Sigmoid colon (tissue), 7 donors: ENCODE measurements around the gene PRDM13. TPM values are rescaled to one million over a fixed set of nuclear protein-coding genes. Genes with fewer than 3 reads are reported as not detected.

Experiments used
- DNase-seq: peaks from one replicate; pipeline ENCODE4 v3.0.0-alpha.2; 2019
- H3K27ac ChIP-seq, 4 donors: fragments of 200-600 bp; sonication (generic); one replicate each; pipeline ENCODE4 v1.5.1; 2016 to 2019; ENCODE audit warnings: mild to moderate bottlenecking in 1 of 4
- H3K27me3 ChIP-seq, 3 donors: fragments of 200-600 bp; sonication (generic); one replicate each; pipeline ENCODE4 v1.5.1; 2019; ENCODE audit warnings: mild to moderate bottlenecking in 1 of 3
- H3K36me3 ChIP-seq, 4 donors: fragments of 200-600 bp; sonication (generic); one replicate each; pipeline ENCODE4 v1.5.1; 2016 to 2019
- H3K4me1 ChIP-seq, 4 donors: fragments of 200-600 bp; sonication (generic); one replicate each; pipeline ENCODE4 v1.5.1; 2017 to 2019
- H3K4me3 ChIP-seq, 4 donors: fragments of 200-600 bp; sonication (generic); one replicate each; pipeline ENCODE4 v1.5.1; 2017 to 2019; ENCODE audit warnings: mild to moderate bottlenecking in 2 of 4, moderate library complexity in 1 of 4
- H3K9me3 ChIP-seq, 4 donors: fragments of 200-600 bp in 3 of 4; sonication (generic) in 3 of 4; one replicate each; pipeline versions ENCODE4 v1.5.1 to v1.6.1; 2013 to 2019
- EP300 ChIP-seq, 4 donors: sonication (generic); formaldehyde crosslinking; IDR thresholded peaks; one replicate each; pipeline ENCODE4 v1.6.1; 2017; ENCODE audit warnings: antibody characterized with exemption in 4 of 4
- POLR2A ChIP-seq, 2 donors: fragments of 450-650 bp; IDR thresholded peaks; one replicate each; pipeline ENCODE4 v1.6.1; 2016; ENCODE audit warnings: antibody characterized with exemption in 2 of 2, mild to moderate bottlenecking in 2 of 2, moderate library complexity in 2 of 2
- POLR2AphosphoS5 ChIP-seq, 4 donors: sonication (generic); formaldehyde crosslinking; IDR thresholded peaks; one replicate each; pipeline ENCODE4 v1.6.1; 2017; ENCODE audit warnings: antibody characterized with exemption in 4 of 4
- WGBS, 2 donors: extraction: QIAGEN DNeasy Blood & Tissue Kit; methylation state at CpG; one replicate each; pipeline ENCODE4 v1.1.7; 2013; 5-methylcytosine and 5-hydroxymethylcytosine counted together
- intact Hi-C: fragments of 100-400 bp; cut with DNase I; formaldehyde crosslinking; loops from one replicate; pipeline ENCODE4 v1.15.1; 2023
- polyA plus RNA-seq, 3 donors: library from polyadenylated mRNA; stranded (reverse); fragments of 200-250 nt; gene quantifications; one replicate each; pipeline ENCODE4 v1.2.3, GENCODE V29; 2013
- total RNA-seq, 4 donors: library from RNA; depleted of rRNA; stranded (reverse); fragments of >200 nt; gene quantifications; one replicate each; pipeline ENCODE4 v1.1.0, GENCODE V29; 2016
- TF ChIP-seq, protein P1 (sequence below), 4 experiments: fragments of 450-650 bp in 3 of 4; fragments of 200-600 bp in 1 of 4; IDR thresholded peaks; one replicate each; pipeline ENCODE4 v1.5.1; 2016 to 2019; ENCODE audit warnings: antibody characterized with exemption in 4 of 4, mild to moderate bottlenecking in 3 of 4, moderate library complexity in 2 of 4
- donor health status: healthy with polysubstance abuse.
- donor health status: Bipolar disorder and iron deficiency.
- donor health status: healthy.

PRDM13 gene
- total and polyA plus RNA-seq, 7 donors = not detected

DNA sequence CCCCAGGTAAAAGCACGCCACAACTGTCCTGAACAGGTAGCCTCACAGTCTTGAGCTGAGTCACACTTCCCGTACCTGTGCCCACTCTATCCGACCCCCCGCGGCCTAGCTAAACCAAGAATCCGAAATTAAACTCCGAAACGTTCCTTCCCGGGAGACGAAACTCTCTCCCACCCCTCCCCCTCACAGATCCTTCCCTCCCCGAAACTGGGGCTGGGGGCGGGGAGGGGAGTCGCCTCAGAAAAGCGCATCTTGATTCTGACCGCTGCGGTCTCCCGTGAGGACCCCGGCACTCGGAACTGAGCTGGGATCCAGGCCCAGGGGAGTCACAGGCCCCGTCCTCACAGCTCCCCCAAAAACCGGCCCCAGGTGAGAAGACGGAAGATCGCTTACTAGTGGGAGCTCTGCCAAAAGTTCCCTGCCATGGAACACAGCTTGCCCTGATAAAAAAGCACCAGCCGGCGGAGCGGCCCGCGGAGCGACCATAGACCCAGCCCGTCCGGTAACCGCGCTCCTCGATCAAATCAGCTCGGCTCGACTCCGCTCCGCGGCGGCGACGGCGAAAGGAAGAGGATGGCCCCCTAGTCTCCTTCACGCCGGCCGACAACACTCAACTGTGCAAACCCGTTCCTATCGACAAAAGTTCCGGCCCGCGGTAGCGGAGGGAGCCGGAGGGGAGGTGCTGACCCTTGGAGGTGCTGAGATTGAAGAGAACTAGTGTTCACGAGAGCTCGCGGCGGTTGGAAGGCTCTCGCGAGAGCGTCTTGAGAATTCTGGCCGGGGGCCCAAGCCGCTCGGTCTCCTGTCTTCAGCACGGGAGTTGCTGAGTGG is 38.3 kb upstream of the PRDM13 start, which contains the start of gene CCNC:
Gene CCNC, minus strand, starts transcription at position 558 of the 831 bp plus-strand sequence. Its CDS starts 133 bp downstream, at position 425.
- Histone ChIP-seq H3K27me3 (no peaks in the 10 kb centered on the region), H3K36me3 (no peaks in the 10 kb centered on the region), H3K27ac (peak within 1 kb of the TSS; percentile 74 to 82 (median 80)), H3K9me3 (no peaks in the 10 kb centered on the region), H3K4me3 (peak within 1 kb of the TSS; percentile 75 to 86 (median 81)), H3K4me1 (peaks cover 0 to 18% (median 16%) of the 10 kb centered on the region in 4 donors)
- TF ChIP-seq POLR2A (IDR thresholded peaks at IDR 0.05) = peak; percentile 67 to 69
- no peak for TF ChIP-seq EP300 (IDR thresholded peaks at IDR 0.05)
- TF ChIP-seq, protein P1, sequence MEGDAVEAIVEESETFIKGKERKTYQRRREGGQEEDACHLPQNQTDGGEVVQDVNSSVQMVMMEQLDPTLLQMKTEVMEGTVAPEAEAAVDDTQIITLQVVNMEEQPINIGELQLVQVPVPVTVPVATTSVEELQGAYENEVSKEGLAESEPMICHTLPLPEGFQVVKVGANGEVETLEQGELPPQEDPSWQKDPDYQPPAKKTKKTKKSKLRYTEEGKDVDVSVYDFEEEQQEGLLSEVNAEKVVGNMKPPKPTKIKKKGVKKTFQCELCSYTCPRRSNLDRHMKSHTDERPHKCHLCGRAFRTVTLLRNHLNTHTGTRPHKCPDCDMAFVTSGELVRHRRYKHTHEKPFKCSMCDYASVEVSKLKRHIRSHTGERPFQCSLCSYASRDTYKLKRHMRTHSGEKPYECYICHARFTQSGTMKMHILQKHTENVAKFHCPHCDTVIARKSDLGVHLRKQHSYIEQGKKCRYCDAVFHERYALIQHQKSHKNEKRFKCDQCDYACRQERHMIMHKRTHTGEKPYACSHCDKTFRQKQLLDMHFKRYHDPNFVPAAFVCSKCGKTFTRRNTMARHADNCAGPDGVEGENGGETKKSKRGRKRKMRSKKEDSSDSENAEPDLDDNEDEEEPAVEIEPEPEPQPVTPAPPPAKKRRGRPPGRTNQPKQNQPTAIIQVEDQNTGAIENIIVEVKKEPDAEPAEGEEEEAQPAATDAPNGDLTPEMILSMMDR (IDR thresholded peaks at IDR 0.05) = no peak
- peak; percentile 75 to 91 (median 87) for TF ChIP-seq POLR2AphosphoS5 (IDR thresholded peaks at IDR 0.05)
- intact Hi-C loops = loop anchor here (2.0 kb wide), 1 partner anchor 54 kb away; the partner anchor contains the start of gene USP45
- peak; percentile 97 for DNase-seq
- 1% methylated on average over 64 of the region's 64 CpGs for WGBS, 2 donors

DNA sequence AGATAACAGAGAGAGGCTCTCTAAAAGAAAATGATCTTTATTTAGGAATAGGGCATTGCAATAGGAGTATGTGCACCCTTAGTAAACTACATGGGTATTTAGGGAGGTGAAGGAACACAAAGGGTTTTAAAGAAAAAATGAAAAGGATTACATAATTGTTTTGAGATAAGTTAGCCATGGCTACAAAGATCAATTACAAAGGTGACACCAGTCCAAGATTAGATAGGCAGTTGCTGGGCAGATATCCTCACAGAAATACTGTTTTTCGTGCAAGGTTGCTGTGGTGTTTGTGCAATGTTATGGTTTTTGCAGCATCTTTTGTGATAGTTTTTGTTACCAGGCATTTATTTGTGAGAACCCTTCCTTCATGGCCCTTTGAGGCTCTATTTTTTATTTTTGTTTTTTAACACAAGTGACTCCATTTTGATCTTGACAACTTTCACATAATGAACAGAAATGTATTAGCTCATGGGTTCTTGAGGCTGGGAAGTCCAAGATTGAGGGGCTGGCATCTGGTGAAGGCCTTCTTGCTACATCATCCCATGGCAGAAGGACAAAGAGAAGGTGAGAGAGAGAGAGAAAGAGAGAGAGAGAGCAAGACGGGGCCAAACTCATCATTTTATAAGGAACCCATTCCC is 32.5 kb upstream of the PRDM13 start:
- no peaks in the 10 kb centered on the region for H3K36me3 ChIP-seq
- DNase-seq = no peak
- no peaks in the 10 kb centered on the region for H3K9me3 ChIP-seq
- 86 to 90% methylated on average over 2 of the region's 2 CpGs for WGBS, 2 donors
- H3K4me3 ChIP-seq = no peak overlapping the region
- no peaks in the 10 kb centered on the region for H3K27me3 ChIP-seq
- no peak overlapping the region for H3K27ac ChIP-seq
- TF ChIP-seq POLR2A (IDR thresholded peaks at IDR 0.05) (no peak), POLR2AphosphoS5 (IDR thresholded peaks at IDR 0.05) (no peak), EP300 (IDR thresholded peaks at IDR 0.05) (no peak)
- TF ChIP-seq, protein P1 (IDR thresholded peaks at IDR 0.05) = no peak
- intact Hi-C loops = no loop called here
- no peaks in the 10 kb centered on the region for H3K4me1 ChIP-seq

DNA sequence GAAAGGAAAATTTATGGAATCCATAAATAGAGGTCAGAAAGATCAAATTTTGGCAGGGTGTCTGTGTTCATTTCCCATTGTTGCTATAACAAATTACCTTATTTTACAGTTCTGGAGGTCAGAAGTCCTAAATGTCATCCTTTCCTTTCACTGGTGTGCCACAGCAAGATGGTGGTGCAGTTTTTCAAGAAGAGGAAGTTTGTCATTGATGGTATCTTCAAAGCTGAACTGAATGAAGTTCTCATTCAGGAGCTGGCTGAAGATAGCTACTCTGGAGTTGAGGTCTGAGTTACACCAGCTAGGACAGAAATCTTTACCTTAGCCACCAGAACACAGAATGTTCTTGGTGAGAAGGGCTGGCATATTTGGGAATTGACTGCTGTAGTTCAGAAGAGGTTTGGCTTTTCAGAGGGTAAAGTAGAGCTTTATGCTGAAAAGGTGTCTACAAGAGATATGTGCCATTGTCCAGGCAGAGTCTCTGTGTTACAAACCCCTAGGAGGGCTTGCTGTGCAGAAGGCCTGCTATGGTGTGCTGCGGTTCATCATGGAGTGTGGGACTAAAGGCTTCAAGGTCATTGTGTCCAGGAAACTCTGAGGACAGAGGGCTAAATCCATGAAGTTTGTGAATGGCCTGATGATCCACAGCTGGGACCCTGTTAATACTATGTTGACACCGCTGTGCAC is 30.9 kb upstream of the PRDM13 start:
- Histone ChIP-seq H3K27ac (no peak overlapping the region), H3K27me3 (no peaks in the 10 kb centered on the region), H3K4me1 (no peaks in the 10 kb centered on the region), H3K4me3 (no peak overlapping the region), H3K9me3 (no peaks in the 10 kb centered on the region), H3K36me3 (no peaks in the 10 kb centered on the region)
- DNase-seq = no peak
- intact Hi-C loops = no loop called here
- WGBS, 2 donors = 95% methylated on average over 2 of the region's 2 CpGs
- TF ChIP-seq POLR2AphosphoS5 (IDR thresholded peaks at IDR 0.05) = no peak
- TF ChIP-seq, protein P1 (IDR thresholded peaks at IDR 0.05) = no peak
- no peak for TF ChIP-seq POLR2A (IDR thresholded peaks at IDR 0.05)
- TF ChIP-seq EP300 (IDR thresholded peaks at IDR 0.05) = no peak

DNA sequence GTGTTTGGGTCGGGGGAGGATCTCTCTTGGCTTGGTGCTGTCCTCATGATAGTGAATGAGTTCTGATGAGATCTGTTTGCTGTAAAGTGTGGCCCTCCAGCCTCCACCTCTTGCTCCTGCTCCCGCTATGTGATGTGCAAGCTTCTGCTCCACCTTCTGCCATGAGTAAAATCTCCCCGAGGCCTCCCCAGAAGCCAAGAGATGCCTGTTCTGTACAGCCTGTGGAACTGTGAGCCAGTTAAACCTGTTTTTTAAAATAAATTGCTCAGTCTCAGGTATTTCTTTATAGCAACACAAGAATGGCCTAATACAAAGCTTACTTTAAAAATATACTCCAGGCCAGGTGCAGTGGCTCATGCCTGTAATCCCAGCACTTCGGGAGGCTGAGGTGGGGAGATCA is 26.9 kb upstream of the PRDM13 start:
- no peak for TF ChIP-seq POLR2AphosphoS5 (IDR thresholded peaks at IDR 0.05)
- TF ChIP-seq, protein P1 (IDR thresholded peaks at IDR 0.05) = no peak
- no peak for TF ChIP-seq EP300 (IDR thresholded peaks at IDR 0.05)
- TF ChIP-seq POLR2A (IDR thresholded peaks at IDR 0.05) = no peak
- H3K27ac ChIP-seq = no peak overlapping the region
- DNase-seq = no peak
- WGBS, 2 donors = 78 to 82% methylated on average over 4 of the region's 4 CpGs
- intact Hi-C loops = no loop called here
- no peaks in the 10 kb centered on the region for H3K36me3 ChIP-seq
- H3K27me3 ChIP-seq = peaks cover 0 to 16% (median 0%) of the 10 kb centered on the region in 3 donors
- H3K4me1 ChIP-seq = no peaks in the 10 kb centered on the region
- H3K4me3 ChIP-seq = no peak overlapping the region
- H3K9me3 ChIP-seq = no peaks in the 10 kb centered on the region
